ENCODE results near the gene CLEC16A.

Gene CLEC16A

DNA sequence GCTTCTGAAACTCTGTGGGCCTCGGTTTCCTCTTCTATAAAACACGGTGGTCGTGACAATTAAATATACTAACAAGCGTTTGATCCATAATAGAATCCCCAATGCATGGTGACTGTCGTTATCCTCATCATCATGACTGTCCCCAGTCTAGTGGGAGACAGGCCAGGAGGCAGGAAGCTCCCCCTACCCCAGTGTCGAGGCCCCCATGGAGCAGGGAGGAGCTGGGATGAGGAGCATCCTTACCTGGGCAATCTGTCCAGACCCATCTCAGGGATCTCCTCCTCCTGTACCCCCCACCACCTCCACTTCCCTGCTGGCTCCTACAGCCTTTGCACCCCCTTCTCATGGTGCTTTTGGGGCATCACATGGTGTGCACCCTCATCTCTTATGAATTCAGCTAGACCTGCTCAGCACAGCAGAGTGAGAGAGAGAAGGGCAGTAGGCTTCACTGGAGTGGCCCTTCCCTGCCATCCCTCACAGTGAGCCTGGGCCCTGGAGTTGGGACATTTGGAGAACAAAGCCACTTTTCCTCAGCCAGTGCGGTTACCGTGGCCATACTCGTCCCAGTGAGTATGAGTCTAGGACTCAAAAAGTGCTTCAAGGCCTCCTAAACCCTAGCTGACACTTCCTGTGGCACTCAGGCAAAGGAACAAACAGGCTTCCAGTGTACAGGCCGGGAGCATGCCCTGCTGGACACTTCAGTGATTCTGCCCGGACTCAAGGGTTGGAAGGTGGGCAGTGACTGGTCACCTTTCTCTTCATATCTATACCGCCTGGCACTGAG lies 148.6 kb downstream of the CLEC16A start:
- Histone ChIP-seq H3K9me3 (ENCODE audit: control insufficient read depth, insufficient read depth, low read length) (no peaks in the 10 kb centered on the region), H3K4me1 (ENCODE audit: control insufficient read depth, insufficient read depth, low read length) (no peaks in the 10 kb centered on the region; the same call in 1 of the 2 replicates), H3K36me3 (ENCODE audit: control insufficient read depth, insufficient read depth, low read length) (no peaks in the 10 kb centered on the region), H3K27me3 (ENCODE audit: control insufficient read depth, insufficient read depth, low read length) (no peaks in the 10 kb centered on the region), H3K27ac (ENCODE audit: low read length) (no peak overlapping the region), H3K4me3 (ENCODE audit: low read length) (no peak overlapping the region)
- DNase-seq (ENCODE audit: low read depth, low spot score), result no peak
- no CpG with 5 or more reads among the region's 12 CpGs for WGBS (ENCODE audit: insufficient coverage, insufficient read length)

DNA sequence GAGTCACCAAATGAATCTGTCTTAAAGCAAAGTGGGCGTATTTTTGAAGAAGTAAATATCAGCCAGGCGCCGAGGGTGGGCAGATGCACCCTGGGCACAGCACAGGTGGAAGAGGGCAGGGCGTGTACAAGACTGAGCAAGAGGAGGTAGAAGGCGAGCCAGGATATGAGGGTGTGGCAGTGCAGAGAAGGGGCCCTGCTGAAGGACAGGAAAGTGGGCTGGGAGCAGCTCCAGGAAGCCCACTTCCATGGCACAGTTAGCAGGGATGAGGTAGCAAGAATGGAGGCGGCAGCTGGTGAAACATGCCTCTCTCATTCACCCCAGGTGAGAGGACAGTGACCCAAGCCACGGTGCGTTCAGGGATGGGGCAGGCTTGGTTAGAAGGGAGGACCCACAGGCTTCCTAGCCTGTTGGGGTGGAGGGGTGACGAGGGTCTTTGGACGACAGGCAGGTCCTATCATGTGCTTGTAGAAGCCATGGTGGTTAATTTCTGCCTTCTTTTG lies 149.3 kb downstream of the CLEC16A start:
- Histone ChIP-seq H3K4me1 (ENCODE audit: control insufficient read depth, insufficient read depth, low read length) (no peaks in the 10 kb centered on the region; the same call in 1 of the 2 replicates), H3K36me3 (ENCODE audit: control insufficient read depth, insufficient read depth, low read length) (no peaks in the 10 kb centered on the region), H3K27me3 (ENCODE audit: control insufficient read depth, insufficient read depth, low read length) (no peaks in the 10 kb centered on the region), H3K9me3 (ENCODE audit: control insufficient read depth, insufficient read depth, low read length) (no peaks in the 10 kb centered on the region), H3K27ac (ENCODE audit: low read length) (no peak overlapping the region), H3K4me3 (ENCODE audit: low read length) (no peak overlapping the region)
- DNase-seq (ENCODE audit: low read depth, low spot score), result no peak
- WGBS (ENCODE audit: insufficient coverage, insufficient read length), result no CpG with 5 or more reads among the region's 10 CpGs

DNA sequence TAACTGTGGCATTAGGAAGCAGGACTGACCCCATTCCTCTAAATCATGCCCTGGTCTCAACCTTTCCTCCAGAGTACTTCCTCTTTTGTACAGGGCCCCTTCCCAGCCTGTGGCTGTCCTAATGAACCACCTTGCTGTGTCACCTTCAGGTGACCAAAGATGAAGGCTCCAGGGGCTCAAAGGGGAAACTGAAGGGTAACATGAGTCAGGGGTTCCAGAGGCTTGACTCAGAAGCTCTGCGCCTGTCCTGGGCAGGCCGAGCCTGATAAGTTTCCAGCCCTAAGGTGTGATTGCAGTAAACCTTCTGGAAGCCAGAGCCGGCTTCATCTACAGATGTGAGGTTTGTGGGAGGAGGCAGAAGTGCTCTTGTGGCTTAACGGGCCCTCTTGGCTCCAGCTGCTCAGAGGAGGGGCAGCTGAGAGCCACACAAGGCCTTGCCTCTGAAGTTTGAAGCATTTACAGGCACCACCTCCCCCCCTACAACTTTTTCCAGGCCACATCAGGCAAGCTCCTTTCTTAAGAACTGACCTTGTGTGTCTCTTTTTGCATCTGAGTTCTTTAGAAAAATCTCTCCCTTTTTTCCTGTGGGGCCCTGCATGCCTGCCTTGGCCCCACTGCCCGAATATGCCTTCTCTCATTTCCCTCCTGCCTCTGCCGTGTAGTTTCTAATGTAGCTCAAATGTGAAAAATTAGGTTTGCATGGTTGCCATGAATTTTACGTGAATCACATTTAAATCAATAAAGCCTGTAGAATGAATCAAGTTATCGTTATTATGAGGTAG lies 149.9 kb downstream of the CLEC16A start:
- DNase-seq (ENCODE audit: low read depth, low spot score), result no peak
- H3K36me3 ChIP-seq (ENCODE audit: control insufficient read depth, insufficient read depth, low read length), result no peaks in the 10 kb centered on the region
- H3K27ac ChIP-seq (ENCODE audit: low read length), result no peak overlapping the region
- no peaks in the 10 kb centered on the region for H3K9me3 ChIP-seq (ENCODE audit: control insufficient read depth, insufficient read depth, low read length)
- no peaks in the 10 kb centered on the region; the same call in 1 of the 2 replicates for H3K4me1 ChIP-seq (ENCODE audit: control insufficient read depth, insufficient read depth, low read length)
- no CpG with 5 or more reads among the region's 8 CpGs for WGBS (ENCODE audit: insufficient coverage, insufficient read length)
- H3K4me3 ChIP-seq (ENCODE audit: low read length), result no peak overlapping the region
- H3K27me3 ChIP-seq (ENCODE audit: control insufficient read depth, insufficient read depth, low read length), result no peaks in the 10 kb centered on the region

DNA sequence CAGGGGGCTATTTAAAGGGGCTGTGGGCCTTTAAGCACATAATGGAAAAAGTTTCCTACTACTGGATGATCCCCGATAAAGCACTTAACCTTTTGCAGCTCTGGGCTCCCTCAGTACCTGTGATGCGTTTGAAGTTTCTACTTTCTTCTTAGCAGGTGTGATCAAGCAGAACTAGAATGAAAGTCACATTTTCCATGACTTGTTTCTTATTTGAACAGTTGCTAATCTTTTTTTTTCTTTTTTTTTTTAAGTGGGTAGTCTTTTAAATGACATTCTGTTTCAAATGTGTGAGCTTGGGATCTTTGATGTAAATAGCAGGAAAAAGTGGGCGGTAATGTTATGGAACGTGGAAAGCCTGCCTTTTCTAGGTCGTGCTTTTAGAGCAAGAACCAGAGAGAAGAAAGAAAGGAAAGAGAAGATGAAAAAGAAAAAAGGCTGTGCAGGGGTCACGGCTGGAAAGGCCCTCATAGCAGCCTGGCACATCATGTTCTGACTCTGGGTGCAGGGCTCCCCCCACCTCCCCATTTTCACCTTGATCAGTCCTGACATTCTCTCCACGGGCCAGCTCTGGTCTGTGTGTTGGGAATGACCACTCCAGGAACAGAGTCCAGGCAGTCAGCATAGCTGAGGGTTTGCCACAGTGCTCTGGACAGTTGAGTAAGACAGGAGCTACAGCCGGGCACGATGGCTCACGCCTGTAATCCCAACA lies 150.6 kb downstream of the CLEC16A start:
- Histone ChIP-seq H3K36me3 (ENCODE audit: control insufficient read depth, insufficient read depth, low read length) (no peaks in the 10 kb centered on the region), H3K4me3 (ENCODE audit: low read length) (no peak overlapping the region), H3K27ac (ENCODE audit: low read length) (no peak overlapping the region), H3K27me3 (ENCODE audit: control insufficient read depth, insufficient read depth, low read length) (no peaks in the 10 kb centered on the region), H3K9me3 (ENCODE audit: control insufficient read depth, insufficient read depth, low read length) (no peaks in the 10 kb centered on the region), H3K4me1 (ENCODE audit: control insufficient read depth, insufficient read depth, low read length) (no peaks in the 10 kb centered on the region; the same call in 1 of the 2 replicates)
- DNase-seq (ENCODE audit: low read depth, low spot score), result no peak
- no CpG with 5 or more reads among the region's 10 CpGs for WGBS (ENCODE audit: insufficient coverage, insufficient read length)

DNA sequence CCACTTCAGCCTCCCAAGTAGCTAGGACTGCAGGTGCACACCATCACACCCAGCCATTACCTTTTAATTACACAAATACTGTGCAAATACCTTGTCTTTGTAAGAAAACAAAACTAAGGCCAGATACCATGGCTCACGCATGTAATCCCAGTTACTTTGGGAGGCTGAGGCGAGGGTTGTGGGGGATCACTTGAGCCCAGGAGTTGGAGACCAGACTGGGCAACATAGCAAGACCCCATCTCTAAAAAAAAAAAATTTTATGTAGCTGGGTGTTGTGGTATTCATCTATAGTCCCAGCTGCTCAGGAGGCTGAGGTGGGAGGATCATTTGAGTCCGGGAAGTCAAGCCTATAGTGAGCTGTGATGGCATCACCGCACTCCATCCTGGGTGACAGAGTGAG lies 151.6 kb downstream of the CLEC16A start:
- DNase-seq (ENCODE audit: low read depth, low spot score), result no peak
- Histone ChIP-seq H3K4me3 (ENCODE audit: low read length) (no peak overlapping the region), H3K27ac (ENCODE audit: low read length) (no peak overlapping the region), H3K9me3 (ENCODE audit: control insufficient read depth, insufficient read depth, low read length) (no peaks in the 10 kb centered on the region), H3K36me3 (ENCODE audit: control insufficient read depth, insufficient read depth, low read length) (no peaks in the 10 kb centered on the region), H3K4me1 (ENCODE audit: control insufficient read depth, insufficient read depth, low read length) (no peaks in the 10 kb centered on the region; the same call in 1 of the 2 replicates), H3K27me3 (ENCODE audit: control insufficient read depth, insufficient read depth, low read length) (no peaks in the 10 kb centered on the region)
- WGBS (ENCODE audit: insufficient coverage, insufficient read length), result no CpG with 5 or more reads among the region's 4 CpGs

DNA sequence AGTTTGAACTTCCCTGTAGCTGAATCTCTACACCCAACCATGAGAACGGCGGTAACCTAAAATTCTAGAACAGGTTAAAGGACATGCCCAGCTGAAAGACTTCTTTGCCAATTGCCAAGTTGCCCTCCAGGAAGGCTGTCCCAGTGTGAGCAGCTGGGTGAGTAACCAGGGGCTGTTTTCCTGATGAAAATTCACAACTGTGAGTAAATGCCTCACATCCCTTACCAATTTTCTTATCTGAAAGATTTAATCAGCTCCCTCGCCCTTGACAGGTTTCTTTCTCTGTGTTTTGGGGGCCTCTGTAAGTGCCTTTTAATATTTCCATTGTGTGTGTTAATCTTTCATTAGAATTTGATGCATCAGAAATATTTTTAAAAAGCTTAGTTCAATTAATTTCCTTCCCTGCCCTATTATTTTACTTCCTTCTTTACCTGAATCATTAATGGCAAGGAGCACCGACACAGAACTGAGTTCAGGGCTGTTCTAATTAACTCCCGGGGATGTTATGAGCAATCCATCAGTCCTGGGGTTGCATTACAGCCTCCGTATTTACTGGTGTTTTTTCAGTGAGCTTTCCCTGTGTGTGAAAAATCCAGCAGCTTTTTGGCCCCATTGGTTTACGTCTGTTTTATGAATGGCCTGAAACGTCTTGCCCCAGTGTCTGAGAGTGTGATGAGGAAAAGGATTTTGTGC lies 152.9 kb downstream of the CLEC16A start:
- Histone ChIP-seq H3K4me3 (ENCODE audit: low read length) (no peak overlapping the region), H3K9me3 (ENCODE audit: control insufficient read depth, insufficient read depth, low read length) (no peaks in the 10 kb centered on the region), H3K4me1 (ENCODE audit: control insufficient read depth, insufficient read depth, low read length) (no peaks in the 10 kb centered on the region; the same call in 1 of the 2 replicates), H3K27ac (ENCODE audit: low read length) (no peak overlapping the region), H3K27me3 (ENCODE audit: control insufficient read depth, insufficient read depth, low read length) (no peaks in the 10 kb centered on the region), H3K36me3 (ENCODE audit: control insufficient read depth, insufficient read depth, low read length) (no peaks in the 10 kb centered on the region)
- DNase-seq (ENCODE audit: low read depth, low spot score), result no peak
- no CpG with 5 or more reads among the region's 8 CpGs for WGBS (ENCODE audit: insufficient coverage, insufficient read length)

DNA sequence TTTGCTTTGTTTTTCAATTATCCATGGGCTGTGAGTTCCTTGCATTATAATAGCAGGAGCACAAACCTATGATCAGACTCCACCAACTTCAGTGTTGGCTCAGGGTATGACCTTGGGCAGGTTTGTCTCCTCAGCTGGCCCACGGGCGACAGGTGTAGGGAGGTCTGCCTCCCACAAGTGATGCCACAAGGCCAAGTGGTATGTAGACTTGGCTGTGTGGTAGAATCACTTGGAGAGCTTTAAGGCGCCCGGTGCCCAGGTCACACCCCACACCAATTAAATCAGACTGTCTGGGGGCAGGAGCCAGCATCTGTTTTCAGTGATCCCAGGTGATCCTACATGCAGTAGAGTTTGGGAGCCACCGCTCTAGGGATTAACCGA lies 153.4 kb downstream of the CLEC16A start:
- DNase-seq (ENCODE audit: low read depth, low spot score), result no peak
- Histone ChIP-seq H3K4me1 (ENCODE audit: control insufficient read depth, insufficient read depth, low read length) (no peaks in the 10 kb centered on the region; the same call in 1 of the 2 replicates), H3K4me3 (ENCODE audit: low read length) (no peak overlapping the region), H3K36me3 (ENCODE audit: control insufficient read depth, insufficient read depth, low read length) (no peaks in the 10 kb centered on the region), H3K27ac (ENCODE audit: low read length) (no peak overlapping the region), H3K9me3 (ENCODE audit: control insufficient read depth, insufficient read depth, low read length) (no peaks in the 10 kb centered on the region), H3K27me3 (ENCODE audit: control insufficient read depth, insufficient read depth, low read length) (no peaks in the 10 kb centered on the region)
- no CpG with 5 or more reads among the region's 6 CpGs for WGBS (ENCODE audit: insufficient coverage, insufficient read length)

DNA sequence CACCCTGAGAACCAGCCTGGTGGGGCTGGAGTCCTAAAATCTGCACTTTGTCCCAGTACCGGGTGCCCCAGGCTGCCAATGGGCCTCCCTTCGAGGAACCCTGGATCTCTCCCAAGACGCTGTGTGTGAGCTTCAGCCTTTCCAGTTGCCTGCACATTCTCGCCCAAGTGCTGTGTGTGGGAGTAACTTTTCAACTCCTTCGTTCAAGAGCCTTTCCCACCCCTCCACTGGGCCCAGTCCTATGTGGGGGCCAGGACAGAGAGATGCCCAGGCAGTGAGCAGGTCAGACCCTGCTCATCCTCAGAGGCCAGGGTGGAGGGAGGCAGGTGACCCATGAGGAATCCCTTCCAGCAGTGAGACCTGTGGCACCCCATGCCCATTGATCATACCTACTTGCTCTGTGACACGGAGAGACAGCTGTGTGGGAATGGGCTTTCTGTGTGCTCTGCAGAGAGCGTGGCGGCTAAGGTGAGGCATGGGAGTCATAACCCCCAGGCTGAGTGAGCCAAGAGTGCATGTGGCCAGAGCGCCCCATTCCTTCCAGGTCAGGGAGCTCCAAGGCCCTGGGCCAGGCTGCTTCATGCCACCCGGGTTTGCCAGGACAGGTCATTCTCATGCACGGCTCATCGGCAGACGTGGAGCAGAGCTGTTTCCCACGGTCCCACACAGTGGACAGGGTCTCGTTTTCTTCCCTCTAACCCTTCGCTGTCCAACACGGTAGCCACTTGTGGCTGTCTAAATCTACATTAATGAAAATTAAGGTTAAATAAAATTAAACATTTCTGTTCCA lies 154.4 kb downstream of the CLEC16A start:
- no peaks in the 10 kb centered on the region for H3K36me3 ChIP-seq (ENCODE audit: control insufficient read depth, insufficient read depth, low read length)
- no peak for DNase-seq (ENCODE audit: low read depth, low spot score)
- WGBS (ENCODE audit: insufficient coverage, insufficient read length), result no CpG with 5 or more reads among the region's 17 CpGs
- no peaks in the 10 kb centered on the region; the same call in 1 of the 2 replicates for H3K4me1 ChIP-seq (ENCODE audit: control insufficient read depth, insufficient read depth, low read length)
- no peak overlapping the region for H3K4me3 ChIP-seq (ENCODE audit: low read length)
- no peaks in the 10 kb centered on the region for H3K9me3 ChIP-seq (ENCODE audit: control insufficient read depth, insufficient read depth, low read length)
- H3K27ac ChIP-seq (ENCODE audit: low read length), result no peak overlapping the region
- no peaks in the 10 kb centered on the region for H3K27me3 ChIP-seq (ENCODE audit: control insufficient read depth, insufficient read depth, low read length)

DNA sequence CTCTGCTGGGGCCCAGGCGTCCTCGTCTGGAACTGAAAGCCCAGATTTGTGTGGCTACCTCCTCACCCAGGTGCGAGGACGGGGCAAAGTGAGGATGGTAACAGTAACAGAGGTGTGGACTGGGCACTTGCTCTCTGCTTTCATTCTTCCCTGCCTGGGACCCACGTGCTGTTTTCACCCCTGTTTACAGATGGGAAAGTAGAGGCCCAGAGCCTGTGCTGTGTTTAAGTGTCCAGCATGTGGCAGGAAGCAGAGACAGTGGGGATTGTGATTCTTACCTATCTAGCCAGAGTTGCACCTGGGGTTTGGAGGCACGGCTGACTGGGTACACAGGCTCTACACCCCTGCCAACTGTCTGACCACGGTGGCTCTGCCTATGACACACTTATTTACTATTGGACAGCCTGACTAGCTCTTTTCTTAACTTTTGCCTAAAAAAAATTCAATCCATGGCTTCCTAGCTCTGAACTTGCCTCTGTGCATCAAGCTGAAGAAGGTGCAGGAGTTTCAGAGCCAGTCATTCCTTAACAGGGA lies 155.4 kb downstream of the CLEC16A start:
- Histone ChIP-seq H3K9me3 (ENCODE audit: control insufficient read depth, insufficient read depth, low read length) (no peaks in the 10 kb centered on the region), H3K27ac (ENCODE audit: low read length) (no peak overlapping the region), H3K4me1 (ENCODE audit: control insufficient read depth, insufficient read depth, low read length) (no peaks in the 10 kb centered on the region), H3K27me3 (ENCODE audit: control insufficient read depth, insufficient read depth, low read length) (no peaks in the 10 kb centered on the region), H3K36me3 (ENCODE audit: control insufficient read depth, insufficient read depth, low read length) (no peaks in the 10 kb centered on the region), H3K4me3 (ENCODE audit: low read length) (no peak overlapping the region)
- no peak for DNase-seq (ENCODE audit: low read depth, low spot score)
- WGBS (ENCODE audit: insufficient coverage, insufficient read length), result no CpG with 5 or more reads among the region's 7 CpGs
